Measurements from ENCODE around the gene GLI1.
"Not testable (repeated sequence)": the region's sequence is repeated elsewhere in the genome, so short reads cannot be mapped to it uniquely, and the experiment has no call there.

GLI1 gene

DNA sequence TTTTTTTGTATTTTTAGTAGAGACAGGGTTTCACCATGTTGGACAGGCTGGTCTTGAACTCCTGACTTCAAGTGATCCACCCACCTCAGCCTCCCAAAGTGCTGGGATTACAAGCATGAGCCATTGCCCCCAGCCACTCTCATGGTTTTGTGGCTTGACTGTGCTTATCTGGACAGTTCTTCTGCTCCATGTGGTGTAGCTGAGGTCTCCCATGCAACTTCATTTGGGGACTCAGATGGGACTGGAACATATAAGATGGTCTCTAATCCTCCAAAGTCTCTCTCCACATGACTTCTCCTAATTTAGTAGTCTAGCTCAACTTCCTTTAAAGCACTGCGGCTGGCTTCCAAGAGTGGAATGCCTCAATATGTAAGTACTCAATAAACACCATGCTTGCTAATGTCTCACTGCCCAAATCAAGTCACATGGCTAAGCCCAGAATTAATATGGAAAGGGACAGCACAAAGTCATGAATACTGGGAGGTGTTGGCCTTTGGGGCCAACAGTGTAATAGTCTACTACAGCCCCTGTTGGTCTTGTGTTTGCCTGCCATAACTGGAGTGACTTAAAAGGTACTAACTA lies 17.6 kb upstream of the GLI1 start:
- no peak for DNase-seq

DNA sequence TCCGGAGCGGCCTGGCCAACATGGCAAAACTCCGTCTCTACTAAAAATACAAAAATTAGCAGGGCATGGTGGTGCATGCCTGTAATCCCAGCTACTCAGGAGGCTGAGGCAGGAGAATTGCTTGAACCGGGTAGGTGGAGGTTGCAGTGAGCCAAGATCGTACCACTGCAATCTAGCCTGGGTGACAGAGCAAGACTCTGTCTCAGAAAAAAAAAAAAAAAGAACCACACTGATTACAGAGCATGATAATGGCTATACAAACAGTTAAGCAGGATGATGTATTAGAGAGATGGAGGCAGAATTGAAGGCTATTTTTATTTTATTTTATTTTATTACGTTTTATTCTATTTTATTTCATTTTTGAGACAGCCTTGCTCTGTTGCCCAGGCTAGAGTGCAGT lies 15.2 kb upstream of the GLI1 start:
- DNase-seq = not testable (repeated sequence)

DNA sequence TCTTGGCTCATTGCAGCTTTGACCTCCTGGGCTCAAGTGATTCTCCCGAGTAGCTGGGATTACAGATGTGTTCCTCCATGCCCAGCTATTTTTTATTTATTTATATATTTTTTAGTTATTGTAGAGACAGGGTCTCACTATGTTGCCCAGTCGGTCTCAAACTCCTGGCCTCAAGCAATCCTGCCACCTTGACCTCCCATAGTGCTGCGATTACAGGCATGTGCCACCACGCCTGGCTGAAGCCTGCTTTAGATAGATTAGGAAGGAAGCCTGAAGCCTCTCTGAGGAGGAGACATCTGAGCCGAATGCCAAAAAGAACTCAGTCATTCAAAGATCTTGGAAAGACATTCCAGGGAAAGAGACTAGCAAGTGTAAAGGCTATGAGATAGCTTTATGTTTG lies 14.8 kb upstream of the GLI1 start:
- no peak for DNase-seq

DNA sequence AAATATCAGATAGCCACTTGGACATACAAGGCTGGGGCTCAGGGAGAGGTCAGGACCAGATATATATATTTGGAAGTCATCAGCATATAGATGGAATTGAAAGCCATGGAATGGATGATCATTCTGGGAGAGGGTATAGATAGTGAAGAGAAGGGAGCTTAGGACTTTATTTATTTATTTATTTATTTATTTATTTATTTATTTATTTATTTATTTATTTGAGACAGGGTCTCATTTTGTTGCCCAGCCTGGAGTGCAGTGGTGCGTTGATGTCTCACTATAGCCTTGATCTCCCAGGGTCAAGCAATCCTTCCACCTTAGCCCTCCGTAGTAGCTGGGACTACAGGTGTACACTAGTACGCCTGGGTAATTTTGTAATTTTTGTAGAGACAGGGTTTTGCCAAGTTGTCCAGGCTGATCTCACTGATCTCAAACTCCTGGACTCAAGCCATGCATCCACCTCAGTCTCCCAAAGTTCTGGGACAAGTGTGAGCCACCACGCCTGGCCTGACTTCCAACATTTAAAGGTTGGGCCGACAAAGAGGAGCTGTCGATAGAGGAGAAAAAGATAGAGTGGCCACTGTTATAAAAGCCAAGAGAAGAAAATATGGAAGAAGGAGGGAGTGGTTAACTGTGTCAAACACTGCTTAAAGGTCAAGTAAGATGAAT lies 13.2 kb upstream of the GLI1 start:
- no peak for DNase-seq

DNA sequence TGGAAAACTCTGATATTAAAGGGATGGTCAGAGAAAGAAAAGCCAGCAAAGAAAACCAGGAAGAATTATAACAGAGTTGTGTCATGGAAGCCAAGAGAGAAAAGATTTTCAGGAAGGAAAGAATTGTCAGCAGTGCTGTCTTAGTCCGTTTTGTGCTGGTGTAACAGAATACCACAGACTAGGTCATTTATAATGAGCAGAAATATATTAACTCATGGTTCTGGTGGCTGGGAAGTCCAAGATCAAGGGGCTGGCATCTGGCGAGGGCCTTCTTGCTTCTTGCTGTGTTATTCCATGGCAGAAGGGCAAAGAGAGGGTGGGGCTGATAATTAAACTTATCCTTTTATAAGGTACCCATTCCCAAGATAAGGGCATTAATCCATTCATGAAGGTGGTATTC lies 10.9 kb upstream of the GLI1 start:
- no peak for DNase-seq

DNA sequence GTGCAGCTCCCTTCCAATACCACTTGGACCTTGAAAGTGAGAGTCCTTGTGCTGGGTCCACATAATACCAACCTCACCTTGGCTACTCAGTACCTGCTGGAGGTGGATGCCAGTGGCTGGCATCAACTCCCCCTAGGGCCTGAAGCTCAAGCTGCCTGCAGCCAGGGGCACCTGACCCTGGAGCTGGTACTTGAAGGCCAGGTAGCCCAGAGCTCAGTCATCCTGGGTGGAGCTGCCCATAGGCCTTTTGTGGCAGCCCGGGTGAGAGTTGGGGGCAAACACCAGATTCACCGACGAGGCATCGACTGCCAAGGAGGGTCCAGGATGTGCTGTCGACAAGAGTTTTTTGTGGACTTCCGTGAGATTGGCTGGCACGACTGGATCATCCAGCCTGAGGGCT lies 10.2 kb upstream of the GLI1 start:
- DNase-seq = no peak

DNA sequence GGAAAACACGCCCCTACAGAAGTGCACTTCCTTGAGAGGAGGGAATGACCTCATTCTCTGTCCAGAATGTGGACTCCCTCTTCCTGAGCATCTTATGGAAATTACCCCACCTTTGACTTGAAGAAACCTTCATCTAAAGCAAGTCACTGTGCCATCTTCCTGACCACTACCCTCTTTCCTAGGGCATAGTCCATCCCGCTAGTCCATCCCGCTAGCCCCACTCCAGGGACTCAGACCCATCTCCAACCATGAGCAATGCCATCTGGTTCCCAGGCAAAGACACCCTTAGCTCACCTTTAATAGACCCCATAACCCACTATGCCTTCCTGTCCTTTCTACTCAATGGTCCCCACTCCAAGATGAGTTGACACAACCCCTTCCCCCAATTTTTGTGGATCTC lies 9.5 kb upstream of the GLI1 start:
- DNase-seq = no peak

DNA sequence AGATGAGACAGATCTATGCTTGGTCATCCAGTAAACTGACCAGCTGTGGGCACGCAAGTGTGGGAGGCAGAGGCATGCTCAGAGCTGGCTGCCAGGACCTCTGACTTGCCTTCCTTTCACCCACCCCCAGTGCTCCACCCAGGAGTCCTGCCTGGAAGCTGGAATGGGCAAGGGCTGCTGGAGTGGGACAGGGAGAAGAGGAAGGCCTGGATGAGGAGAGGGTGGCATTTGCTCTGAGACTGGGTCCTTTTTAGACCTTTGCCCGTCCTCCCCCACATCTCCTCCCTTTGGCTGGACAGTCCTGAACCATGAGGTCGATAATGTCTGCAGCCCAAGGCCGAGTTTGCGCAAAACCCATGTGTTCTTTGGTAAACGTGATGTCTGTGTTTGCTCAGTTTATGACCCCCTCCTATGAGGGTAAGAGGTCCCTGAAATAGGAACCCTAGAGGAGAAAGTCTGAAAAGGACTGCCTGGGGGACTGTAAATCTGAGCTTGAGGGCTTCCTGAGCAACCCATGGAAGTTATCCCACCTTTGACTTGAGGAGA lies 8.3 kb upstream of the GLI1 start:
- DNase-seq = no peak

DNA sequence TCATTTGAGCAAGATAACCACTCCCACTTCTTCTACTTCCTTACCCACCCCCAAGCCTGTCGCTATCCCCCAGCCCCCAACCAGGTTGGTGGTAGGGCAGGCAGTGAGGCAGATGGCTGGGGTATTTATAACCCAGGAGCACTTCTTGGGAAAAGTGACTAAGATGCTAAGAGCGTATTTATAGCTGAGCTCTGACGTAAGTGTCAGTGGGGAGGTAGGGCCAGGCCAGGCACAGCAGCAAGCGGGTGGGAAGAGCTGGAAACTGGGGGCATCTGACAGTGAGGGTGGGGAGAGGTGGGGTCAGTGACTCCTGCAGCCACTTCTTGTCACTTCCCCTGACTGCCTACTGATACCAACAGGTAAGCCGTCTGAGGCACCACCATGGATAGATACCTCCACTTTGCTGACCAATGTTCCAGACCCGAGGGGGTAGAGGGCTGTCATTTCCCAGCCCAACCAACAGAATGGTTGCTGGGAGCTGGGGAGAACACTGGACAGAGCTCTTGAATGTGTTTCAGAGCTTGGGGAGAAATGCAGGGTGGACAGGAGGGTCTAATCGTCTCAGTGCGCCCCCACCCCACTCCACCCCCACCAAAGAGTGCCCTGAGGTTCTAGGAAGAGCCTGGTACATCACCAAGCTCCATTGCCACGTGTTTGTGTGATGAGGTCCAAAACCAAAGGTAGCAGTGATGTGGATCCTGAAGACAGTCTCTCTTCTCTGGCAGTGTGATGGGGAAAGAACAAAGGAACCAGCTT lies 7.2 kb upstream of the GLI1 start:
- DNase-seq = no peak

DNA sequence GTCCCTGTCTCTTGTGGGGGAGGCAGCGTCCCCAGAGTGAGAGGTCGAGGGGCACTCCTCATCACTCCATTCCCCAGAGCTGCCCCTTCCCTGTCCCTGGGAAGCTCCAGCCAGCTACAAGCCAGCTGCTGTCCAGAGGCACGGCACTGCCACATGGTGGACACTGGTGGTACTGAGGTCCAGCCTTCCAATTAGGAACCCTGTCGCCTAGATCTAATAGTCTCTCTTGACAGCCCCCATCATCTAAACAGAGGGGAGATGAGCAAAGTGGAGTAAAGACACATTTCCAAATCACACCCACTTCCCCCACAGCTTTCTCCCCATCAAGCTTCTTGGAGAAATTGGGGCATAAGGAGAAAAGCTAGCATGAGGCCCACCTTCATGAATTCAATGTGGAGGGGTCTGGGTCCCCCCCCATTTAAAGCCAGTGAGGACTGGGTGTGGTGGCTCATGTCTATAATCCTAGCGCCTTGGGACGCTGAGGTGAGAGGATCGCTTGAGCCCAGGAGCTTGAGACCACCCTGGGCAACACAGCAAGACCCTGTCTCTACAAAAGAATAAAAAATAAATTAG lies 6.6 kb upstream of the GLI1 start:
- DNase-seq = peak; percentile 49

DNA sequence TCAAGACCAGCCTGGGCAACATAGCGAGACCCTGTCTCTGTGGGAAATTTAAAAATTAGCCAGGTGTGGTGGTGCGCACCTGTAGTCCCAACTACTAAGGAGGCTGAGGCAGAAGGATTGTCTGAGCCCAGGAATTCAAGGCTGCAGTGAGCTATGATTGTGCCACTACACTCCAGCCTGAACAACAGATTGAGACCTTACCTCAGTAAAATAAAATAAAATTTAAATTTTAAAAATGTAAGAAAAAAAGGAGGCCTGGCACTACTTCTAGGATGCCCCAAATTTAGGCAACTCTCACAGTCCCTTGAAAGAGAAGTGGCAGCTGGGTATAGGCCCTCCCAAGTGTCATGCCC lies 5.4 kb upstream of the GLI1 start:
- DNase-seq = no peak

DNA sequence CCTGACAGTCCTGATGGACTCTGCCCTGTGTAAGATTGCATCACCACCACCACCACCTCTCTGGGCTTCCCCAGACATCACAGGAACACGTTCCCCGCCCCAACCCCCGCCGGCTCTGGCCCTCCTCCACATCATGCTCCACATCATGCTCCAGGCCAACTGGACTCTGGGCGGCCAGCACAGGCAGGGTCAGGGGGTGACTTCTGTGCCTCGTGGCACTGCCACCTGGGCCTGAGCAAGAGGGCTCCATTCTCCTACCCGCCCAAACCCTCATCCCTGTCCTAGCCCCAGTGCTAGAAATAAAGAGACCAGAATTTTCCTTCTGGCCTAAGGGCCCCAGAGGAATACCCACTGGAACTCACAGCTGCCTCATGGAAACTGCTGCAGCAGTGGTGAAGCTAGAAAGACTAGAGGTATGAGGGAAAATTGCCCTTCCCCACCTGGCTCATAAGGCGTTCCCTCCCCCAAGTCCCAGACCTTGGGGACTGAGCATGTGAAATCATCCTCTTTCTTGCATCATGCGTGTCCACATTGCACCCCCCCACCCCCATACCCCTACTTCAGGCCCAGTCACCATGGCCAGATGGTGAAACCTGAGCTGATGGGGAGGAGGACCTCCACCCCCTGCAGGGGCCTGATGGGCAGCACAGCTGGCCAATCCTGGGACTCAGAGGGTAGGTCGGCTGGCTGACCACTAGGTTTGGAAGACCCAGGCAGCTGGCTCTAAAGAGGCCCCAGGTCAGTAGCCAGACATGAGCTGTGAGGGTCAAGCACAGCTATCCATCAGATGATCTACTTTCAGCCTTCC lies 4.8 kb upstream of the GLI1 start, which contains the start of gene INHBE:
INHBE (plus strand) TSS at position 742 of the 808 bp plus-strand sequence. CDS start 230 bp downstream, outside the sequence.
- no peak for DNase-seq

DNA sequence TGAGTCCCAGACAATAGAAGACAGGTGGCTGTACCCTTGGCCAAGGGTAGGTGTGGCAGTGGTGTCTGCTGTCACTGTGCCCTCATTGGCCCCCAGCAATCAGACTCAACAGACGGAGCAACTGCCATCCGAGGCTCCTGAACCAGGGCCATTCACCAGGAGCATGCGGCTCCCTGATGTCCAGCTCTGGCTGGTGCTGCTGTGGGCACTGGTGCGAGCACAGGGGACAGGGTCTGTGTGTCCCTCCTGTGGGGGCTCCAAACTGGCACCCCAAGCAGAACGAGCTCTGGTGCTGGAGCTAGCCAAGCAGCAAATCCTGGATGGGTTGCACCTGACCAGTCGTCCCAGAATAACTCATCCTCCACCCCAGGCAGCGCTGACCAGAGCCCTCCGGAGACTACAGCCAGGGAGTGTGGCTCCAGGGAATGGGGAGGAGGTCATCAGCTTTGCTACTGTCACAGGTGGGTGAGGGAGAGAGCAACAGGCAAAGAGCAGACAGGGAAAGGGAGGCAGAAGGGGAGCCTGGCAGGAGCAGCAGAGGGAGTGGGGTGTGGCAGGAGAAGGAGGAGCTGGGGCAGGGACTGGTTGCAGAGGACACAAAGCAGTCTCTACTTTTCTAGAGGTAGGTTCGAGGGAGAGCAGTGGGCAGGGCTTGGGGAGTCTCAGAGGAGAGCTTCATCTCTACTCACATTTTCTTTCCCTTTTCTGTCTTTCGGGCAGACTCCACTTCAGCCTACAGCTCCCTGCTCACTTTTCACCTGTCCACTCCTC lies 4.0 kb upstream of the GLI1 start:
- DNase-seq = no peak

DNA sequence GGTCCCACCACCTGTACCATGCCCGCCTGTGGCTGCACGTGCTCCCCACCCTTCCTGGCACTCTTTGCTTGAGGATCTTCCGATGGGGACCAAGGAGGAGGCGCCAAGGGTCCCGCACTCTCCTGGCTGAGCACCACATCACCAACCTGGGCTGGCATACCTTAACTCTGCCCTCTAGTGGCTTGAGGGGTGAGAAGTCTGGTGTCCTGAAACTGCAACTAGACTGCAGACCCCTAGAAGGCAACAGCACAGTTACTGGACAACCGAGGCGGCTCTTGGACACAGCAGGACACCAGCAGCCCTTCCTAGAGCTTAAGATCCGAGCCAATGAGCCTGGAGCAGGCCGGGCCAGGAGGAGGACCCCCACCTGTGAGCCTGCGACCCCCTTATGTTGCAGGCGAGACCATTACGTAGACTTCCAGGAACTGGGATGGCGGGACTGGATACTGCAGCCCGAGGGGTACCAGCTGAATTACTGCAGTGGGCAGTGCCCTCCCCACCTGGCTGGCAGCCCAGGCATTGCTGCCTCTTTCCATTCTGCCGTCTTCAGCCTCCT lies 3.4 kb upstream of the GLI1 start:
- DNase-seq = peak; percentile 61

DNA sequence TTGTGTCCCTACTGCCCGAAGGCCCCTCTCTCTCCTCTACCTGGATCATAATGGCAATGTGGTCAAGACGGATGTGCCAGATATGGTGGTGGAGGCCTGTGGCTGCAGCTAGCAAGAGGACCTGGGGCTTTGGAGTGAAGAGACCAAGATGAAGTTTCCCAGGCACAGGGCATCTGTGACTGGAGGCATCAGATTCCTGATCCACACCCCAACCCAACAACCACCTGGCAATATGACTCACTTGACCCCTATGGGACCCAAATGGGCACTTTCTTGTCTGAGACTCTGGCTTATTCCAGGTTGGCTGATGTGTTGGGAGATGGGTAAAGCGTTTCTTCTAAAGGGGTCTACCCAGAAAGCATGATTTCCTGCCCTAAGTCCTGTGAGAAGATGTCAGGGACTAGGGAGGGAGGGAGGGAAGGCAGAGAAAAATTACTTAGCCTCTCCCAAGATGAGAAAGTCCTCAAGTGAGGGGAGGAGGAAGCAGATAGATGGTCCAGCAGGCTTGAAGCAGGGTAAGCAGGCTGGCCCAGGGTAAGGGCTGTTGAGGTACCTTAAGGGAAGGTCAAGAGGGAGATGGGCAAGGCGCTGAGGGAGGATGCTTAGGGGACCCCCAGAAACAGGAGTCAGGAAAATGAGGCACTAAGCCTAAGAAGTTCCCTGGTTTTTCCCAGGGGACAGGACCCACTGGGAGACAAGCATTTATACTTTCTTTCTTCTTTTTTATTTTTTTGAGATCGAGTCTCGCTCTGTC lies 2.7 kb upstream of the GLI1 start:
- no peak for DNase-seq

DNA sequence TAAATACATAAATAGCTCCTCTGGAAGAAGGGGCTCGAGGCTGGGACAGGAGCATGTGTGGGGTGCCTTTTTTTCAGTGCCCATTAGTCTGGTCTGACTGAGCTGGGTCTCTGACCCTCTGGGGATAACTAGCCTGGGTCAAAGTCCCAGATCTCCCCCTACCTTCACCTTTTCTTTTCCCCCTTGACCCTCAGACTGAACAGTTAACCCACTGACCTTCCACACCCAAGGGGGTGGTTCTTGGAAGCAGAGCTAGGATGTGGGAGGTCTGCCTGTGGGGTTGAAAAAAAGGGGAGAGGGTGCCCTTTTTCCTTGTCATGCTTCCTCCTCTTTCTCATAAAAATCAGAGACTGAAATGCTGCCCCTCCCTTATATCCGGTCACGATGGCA lies 925 bp upstream of the GLI1 start:
- no peak for DNase-seq

DNA sequence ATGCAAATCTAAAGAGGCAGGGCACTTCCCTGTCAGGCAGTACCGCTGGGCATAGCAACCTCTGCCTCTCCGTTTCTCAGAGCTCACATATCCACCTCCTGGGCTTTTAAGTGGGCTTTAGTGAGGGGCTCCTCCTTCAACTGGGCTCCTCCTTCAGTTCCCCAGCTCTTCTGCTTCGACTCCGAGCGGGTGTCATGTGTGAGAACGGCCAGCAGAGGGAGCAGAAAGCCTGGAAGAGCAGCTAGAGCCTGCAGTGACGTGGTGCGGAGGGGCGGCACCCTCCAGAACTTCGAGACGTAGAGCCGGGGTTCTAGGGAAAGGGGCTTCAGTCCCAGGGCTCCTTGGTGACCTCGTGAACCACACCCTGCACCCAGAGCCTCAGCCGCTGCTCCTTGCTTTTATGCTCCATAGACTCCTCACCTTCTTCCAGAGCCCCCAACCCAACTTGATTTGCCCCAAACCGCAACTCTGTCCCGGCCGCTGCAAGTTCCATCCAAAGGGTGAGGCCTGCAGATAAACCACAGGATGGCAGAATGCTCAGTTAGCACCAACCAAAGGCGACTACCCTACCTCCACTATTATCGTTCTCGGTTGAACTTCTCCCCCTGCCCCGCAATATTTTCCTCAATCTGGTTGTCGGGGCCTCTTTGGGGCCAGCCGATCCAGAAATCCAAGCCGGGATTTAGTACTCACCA lies 383 bp upstream of the GLI1 start:
- DNase-seq = peak; percentile 95

DNA sequence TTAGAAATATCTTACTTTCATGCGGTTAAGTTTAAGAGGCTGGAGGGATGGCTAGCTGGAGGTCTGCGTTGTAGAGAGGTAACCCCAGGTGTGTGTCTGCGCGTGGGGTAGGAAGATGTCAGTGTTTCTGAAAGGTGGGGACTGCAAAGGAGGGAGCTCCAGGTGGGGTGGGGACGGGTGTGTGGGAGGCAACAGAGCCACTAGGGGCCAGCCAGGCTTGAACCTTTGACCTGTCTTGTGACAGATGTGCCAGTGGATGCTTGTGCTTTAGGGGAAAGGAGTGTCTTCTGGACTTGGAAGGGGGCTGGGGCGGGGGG lies 841 bp downstream of the GLI1 start:
- peak; percentile 24 for DNase-seq

DNA sequence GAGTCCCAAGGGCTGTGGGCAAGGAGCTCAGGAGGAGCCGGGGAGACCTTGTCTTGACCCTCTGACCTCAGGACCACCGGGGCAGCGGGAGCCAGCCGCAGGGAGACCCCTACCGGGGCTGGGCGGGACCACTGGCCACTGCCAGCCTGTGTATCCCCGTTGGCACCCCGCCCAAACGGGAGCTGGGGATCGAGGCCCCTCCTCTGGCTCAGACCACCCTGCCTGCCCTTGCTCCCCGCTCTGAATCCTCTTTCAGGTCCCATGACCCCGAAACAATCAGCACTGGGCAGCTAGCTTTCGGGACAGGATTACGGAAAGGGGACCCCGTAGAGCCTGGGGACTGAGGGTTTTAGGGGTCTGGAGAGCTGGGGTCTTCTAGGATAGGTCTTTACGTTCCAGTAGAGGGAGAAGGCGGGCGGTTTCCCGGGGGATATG lies 1.3 kb downstream of the GLI1 start:
- no peak for DNase-seq

DNA sequence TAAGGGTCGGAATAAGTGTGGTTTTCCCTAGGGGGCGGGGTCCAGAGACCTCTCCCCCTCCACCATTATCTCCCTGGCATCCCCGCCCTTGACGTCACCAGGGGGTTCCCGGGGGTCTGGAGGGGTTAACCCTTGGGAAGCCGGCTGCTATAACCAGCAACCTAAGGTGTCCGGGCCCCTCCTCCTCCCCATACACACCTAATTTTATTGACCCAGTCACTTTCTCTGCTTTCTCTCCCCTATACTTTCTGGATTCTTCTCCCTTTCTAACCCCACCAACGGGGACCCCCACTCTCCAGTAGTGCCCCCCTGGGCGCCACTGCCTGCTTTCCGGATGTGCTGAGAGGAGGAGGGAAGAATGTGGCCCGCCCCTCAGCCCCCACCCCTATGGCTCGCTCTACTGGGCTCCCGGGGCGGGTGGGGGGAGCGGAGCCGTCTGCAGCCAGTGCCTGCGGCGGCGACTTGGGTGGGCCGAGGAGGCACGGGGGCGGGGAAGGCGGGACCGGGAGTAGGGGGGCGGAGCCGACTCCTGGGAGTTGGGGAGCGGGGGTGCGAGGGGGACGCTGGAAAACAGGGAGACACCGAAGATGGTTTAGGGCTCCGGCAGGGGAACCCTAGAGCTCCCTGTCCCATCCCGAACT lies 1.8 kb downstream of the GLI1 start:
- DNase-seq = peak; percentile 35
